Activated T-cell treated with anti-CD3 and anti-CD28 coated beads, Interleukin-2, amount 50 U/mL, for 4 hours (primary cell): ENCODE results near the gene ARHGEF4. TPM values are rescaled to one million over a fixed set of nuclear protein-coding genes. Genes with fewer than 3 reads are reported as not detected.

Source experiments
- ATAC-seq, 2 donors: fragments of 200-7000 bp; cut with Tn5 transposase; one replicate each; pipeline ENCODE4 v1.10.0; 2021
- DNase-seq: peaks from one replicate; pipeline ENCODE4 v3.0.0-alpha.2; 2020
- H3K27me3 Mint-ChIP-seq: one replicate; pipeline ENCODE4 v1.8.0; 2021; ENCODE audit warnings: low read depth, mixed read lengths
- H3K36me3 Mint-ChIP-seq: one replicate; pipeline ENCODE4 v1.8.0; 2022; ENCODE audit warnings: mixed read lengths; ENCODE audit not compliant: insufficient read depth
- H3K4me1 Mint-ChIP-seq: one replicate; pipeline ENCODE4 v1.8.0; 2021; ENCODE audit warnings: low read depth, mixed read lengths
- H3K4me3 Mint-ChIP-seq: one replicate; pipeline ENCODE4 v1.8.0; 2021; ENCODE audit warnings: mild to moderate bottlenecking, moderate library complexity, mixed read lengths
- H3K9me3 Mint-ChIP-seq: one replicate; pipeline ENCODE4 v1.8.0; 2021; ENCODE audit warnings: mixed read lengths
- total RNA-seq, 3 donors: library from RNA; stranded (reverse); gene quantifications; one replicate each; pipeline ENCODE4 v1.2.1, GENCODE V29; 2021

Gene ARHGEF4
- total RNA-seq, 3 donors from 2014 or later, result 0.43 to 0.84 (median 0.58) TPM

GRCh38 chr2:131031431-131031841, 194.7 kb downstream of the ARHGEF4 start:
- DNase-seq, result no peak
- Mint-ChIP-seq H3K4me3 (no peak overlapping the region), H3K9me3 (peaks cover 8% of the 10 kb centered on the region), H3K4me1 (peaks cover 1% of the 10 kb centered on the region), H3K36me3 (no peaks in the 10 kb centered on the region), H3K27me3 (peaks cover 45% of the 10 kb centered on the region)
- ATAC-seq, result no peak

DNA sequence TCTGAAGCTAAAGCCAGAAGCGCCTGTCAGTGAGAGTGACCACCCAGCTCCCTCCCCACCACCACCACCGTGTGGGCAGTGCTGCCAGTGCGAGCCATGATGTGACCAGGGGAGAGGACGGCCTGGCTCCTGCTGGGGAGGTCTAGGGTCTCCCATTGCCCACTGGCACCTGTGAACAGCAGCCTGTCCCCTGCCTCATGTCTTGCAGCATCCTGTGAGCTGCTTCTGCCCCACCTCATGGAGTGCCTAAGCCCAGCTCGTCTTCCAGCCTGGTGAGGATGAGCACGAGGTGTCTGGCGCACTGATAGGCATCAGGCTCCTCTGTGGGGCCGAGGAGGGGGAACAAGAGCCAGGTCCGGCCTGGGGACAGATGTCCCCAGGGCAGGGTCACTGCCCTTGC, 195.2 kb downstream of the ARHGEF4 start:
- DNase-seq, result no peak
- H3K4me3 Mint-ChIP-seq, result no peak overlapping the region
- peaks cover 1% of the 10 kb centered on the region for H3K4me1 Mint-ChIP-seq
- H3K36me3 Mint-ChIP-seq, result no peaks in the 10 kb centered on the region
- peaks cover 7% of the 10 kb centered on the region for H3K9me3 Mint-ChIP-seq
- no peak for ATAC-seq
- H3K27me3 Mint-ChIP-seq, result peaks cover 45% of the 10 kb centered on the region

- ATAC-seq, result no peak
- no peaks in the 10 kb centered on the region for H3K36me3 Mint-ChIP-seq
Observed at GRCh38 chr2:131032393-131032836, 195.7 kb downstream of the ARHGEF4 start.

GRCh38 chr2:131033786-131034121, 197.0 kb downstream of the ARHGEF4 start:
- H3K4me1 Mint-ChIP-seq, result peaks cover 1% of the 10 kb centered on the region
- H3K4me3 Mint-ChIP-seq, result no peak overlapping the region
- no peaks in the 10 kb centered on the region for H3K9me3 Mint-ChIP-seq
- peaks cover 36% of the 10 kb centered on the region for H3K27me3 Mint-ChIP-seq
- H3K36me3 Mint-ChIP-seq, result no peaks in the 10 kb centered on the region
- ATAC-seq, result no peak
- DNase-seq, result no peak

More at GRCh38 chr2:131032393-131032836, 195.7 kb downstream of the ARHGEF4 start:
- peaks cover 2% of the 10 kb centered on the region for H3K9me3 Mint-ChIP-seq
- no peak overlapping the region for H3K4me3 Mint-ChIP-seq
- DNase-seq, result no peak
- H3K27me3 Mint-ChIP-seq, result peaks cover 40% of the 10 kb centered on the region
- H3K4me1 Mint-ChIP-seq, result peaks cover 1% of the 10 kb centered on the region

- no peaks in the 10 kb centered on the region for H3K9me3 Mint-ChIP-seq
Observed at GRCh38 chr2:131034122-131035051, 197.7 kb downstream of the ARHGEF4 start.

DNA sequence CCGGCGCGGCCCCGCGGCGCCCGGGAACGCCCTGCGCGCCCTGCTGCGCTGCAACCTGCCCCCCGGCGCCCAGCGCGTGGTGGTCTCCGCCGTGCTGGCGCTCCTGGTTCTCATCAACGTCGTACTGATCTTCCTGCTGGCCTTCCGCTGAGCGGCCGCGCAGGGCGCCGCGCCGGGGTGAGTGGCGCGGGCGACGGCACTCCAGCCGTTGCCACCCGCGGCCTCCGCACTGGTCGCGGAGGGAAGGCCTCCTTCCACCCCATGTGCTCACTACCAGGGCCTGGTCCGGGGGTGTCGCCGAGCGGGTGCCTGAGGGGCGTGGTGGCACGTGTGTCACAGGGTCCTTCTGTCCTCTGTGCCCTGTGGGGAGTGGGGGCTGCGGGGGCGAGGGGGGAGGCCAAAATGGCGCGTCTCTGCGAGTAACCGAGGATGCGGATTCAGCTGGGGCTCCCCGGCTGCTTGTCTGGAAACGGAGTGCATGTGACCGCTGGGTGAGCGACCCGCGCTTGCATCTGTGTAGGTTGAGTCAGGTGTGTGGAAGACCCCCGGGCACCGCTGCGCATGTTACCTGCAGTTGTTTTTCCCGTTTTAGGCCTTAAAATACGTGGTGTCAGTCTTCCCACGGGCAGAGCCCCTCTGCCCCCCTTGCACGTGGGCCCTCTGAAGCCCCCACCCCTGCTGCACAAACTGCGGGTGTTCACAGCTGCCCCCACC, 198.6 kb downstream of the ARHGEF4 start:
- Mint-ChIP-seq H3K4me1 (peaks cover 9% of the 10 kb centered on the region), H3K9me3 (no peaks in the 10 kb centered on the region), H3K36me3 (no peaks in the 10 kb centered on the region), H3K27me3 (peaks cover 34% of the 10 kb centered on the region), H3K4me3 (peak overlapping the region; percentile 24)
- ATAC-seq (peak; percentile 12 to 32), DNase-seq (no peak)

More at GRCh38 chr2:131034122-131035051, 197.7 kb downstream of the ARHGEF4 start:
- Mint-ChIP-seq H3K4me3 (peak overlapping the region; percentile 29), H3K4me1 (peaks cover 5% of the 10 kb centered on the region), H3K27me3 (peaks cover 35% of the 10 kb centered on the region), H3K36me3 (no peaks in the 10 kb centered on the region)
- DNase-seq, result no peak
- ATAC-seq, result peak; percentile 78 to 82

GRCh38 chr2:131035826-131036231, 199.1 kb downstream of the ARHGEF4 start:
- H3K27me3 Mint-ChIP-seq, result peaks cover 33% of the 10 kb centered on the region
- H3K4me1 Mint-ChIP-seq, result peaks cover 15% of the 10 kb centered on the region
- no peaks in the 10 kb centered on the region for H3K36me3 Mint-ChIP-seq
- DNase-seq (no peak), ATAC-seq (no peak)
- no peaks in the 10 kb centered on the region for H3K9me3 Mint-ChIP-seq
- H3K4me3 Mint-ChIP-seq, result peak overlapping the region; percentile 24

GRCh38 chr2:131036269-131036668, 199.6 kb downstream of the ARHGEF4 start:
- peaks cover 33% of the 10 kb centered on the region for H3K27me3 Mint-ChIP-seq
- no peak for DNase-seq
- H3K4me1 Mint-ChIP-seq, result peaks cover 19% of the 10 kb centered on the region
- no peaks in the 10 kb centered on the region for H3K9me3 Mint-ChIP-seq
- no peak for ATAC-seq
- H3K4me3 Mint-ChIP-seq, result no peak overlapping the region
- no peaks in the 10 kb centered on the region for H3K36me3 Mint-ChIP-seq

GRCh38 chr2:131036696-131037397, 200.1 kb downstream of the ARHGEF4 start:
- Mint-ChIP-seq H3K27me3 (peaks cover 33% of the 10 kb centered on the region), H3K36me3 (no peaks in the 10 kb centered on the region), H3K9me3 (no peaks in the 10 kb centered on the region), H3K4me3 (peak overlapping the region; percentile 42), H3K4me1 (peaks cover 25% of the 10 kb centered on the region)
- no peak for ATAC-seq
- no peak for DNase-seq

DNA sequence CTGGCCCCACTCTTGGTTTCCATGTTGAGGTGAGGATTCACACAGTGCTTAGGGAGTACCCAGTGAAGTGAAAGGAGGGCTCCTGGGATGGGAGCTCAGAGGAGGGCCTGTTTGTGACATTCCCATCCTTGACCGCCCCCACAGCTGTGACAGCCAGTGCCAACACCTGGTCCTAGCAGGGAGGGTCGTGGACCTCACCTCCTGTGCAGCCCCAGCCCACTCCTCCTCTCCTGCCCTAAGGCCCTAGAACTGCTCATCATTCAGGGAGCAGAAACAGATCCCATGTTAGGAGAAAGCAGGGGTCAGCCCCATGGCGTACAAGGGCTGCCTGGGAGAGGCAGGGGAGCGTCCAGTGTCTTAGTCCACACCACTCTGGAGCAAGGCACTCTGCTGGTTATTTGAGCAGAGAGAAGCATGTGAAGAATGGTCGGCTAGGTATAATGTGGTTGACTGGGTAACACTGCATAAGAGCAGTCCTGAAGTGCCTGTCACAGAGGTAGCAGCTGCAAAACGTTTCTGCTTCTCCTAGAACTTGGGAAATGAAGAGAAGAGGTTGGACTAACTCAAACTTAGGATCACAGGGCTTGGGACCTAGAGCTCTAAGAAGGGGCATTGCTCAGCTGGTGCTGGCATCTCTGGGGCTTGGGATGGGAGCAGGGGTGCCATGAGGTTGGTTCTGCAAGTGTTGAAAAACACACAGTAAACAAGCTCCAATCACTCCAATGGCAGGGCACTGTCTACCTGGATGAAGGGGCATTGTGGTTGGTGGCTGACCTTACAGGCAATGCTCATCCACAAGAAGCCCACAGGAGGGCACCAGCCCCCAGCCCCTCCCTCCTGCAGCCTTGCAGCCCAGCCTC, 200.9 kb downstream of the ARHGEF4 start:
- no peak for ATAC-seq
- no peak overlapping the region for H3K4me3 Mint-ChIP-seq
- peaks cover 33% of the 10 kb centered on the region for H3K4me1 Mint-ChIP-seq
- H3K9me3 Mint-ChIP-seq, result no peaks in the 10 kb centered on the region
- no peaks in the 10 kb centered on the region for H3K36me3 Mint-ChIP-seq
- peaks cover 33% of the 10 kb centered on the region for H3K27me3 Mint-ChIP-seq
- no peak for DNase-seq

- DNase-seq, result no peak
- H3K4me1 Mint-ChIP-seq, result peaks cover 32% of the 10 kb centered on the region
- no peaks in the 10 kb centered on the region for H3K36me3 Mint-ChIP-seq
- no peak for ATAC-seq
- H3K4me3 Mint-ChIP-seq, result no peak overlapping the region
- peaks cover 30% of the 10 kb centered on the region for H3K27me3 Mint-ChIP-seq
- H3K9me3 Mint-ChIP-seq, result no peaks in the 10 kb centered on the region
Observed at GRCh38 chr2:131038258-131039100, 201.8 kb downstream of the ARHGEF4 start.

- peaks cover 31% of the 10 kb centered on the region for H3K4me1 Mint-ChIP-seq
- H3K27me3 Mint-ChIP-seq, result peaks cover 24% of the 10 kb centered on the region
- ATAC-seq, result no peak
- peak overlapping the region; percentile 48 for H3K4me3 Mint-ChIP-seq
- H3K9me3 Mint-ChIP-seq, result no peaks in the 10 kb centered on the region
- no peak for DNase-seq
- no peaks in the 10 kb centered on the region for H3K36me3 Mint-ChIP-seq
Observed at GRCh38 chr2:131039101-131039440, 202.4 kb downstream of the ARHGEF4 start.

DNA sequence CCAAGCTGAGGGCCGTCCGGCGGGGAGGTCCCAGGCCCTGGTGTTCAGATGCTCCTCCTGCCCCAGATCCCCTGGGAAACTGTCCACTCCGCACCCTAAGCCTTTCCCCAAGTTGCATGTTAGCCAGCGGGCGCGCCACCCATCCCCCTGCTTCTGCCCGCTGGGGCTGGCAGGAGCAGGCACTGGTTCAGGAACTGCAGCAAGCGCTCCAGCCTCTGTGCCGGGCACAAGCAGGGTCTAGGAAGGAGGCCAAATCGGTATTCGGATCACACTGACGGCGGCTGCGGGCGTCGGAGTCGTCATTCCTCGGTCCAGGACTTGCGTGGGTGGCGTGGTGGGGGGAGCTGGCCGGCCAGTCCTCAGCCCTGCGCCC, 202.8 kb downstream of the ARHGEF4 start:
- Mint-ChIP-seq H3K4me1 (peaks cover 31% of the 10 kb centered on the region), H3K4me3 (peak overlapping the region; percentile 48), H3K36me3 (no peaks in the 10 kb centered on the region), H3K27me3 (peaks cover 20% of the 10 kb centered on the region), H3K9me3 (no peaks in the 10 kb centered on the region)
- ATAC-seq (no peak), DNase-seq (no peak)
